PFSK-1 (cell line): ENCODE measurements around the gene APC2.

ENCODE experiments used
- FOXP2 ChIP-seq: optimal IDR thresholded peaks from 2 replicates; pipeline ENCODE3; 2011; ENCODE audit warnings: borderline replicate concordance, control low read depth, inconsistent platforms; ENCODE audit not compliant: insufficient read depth; ENCODE audit errors: extremely low read length, extremely low read depth
- POLR2AphosphoS5 ChIP-seq: IDR thresholded peaks from 2 replicates; pipeline ENCODE4 v1.6.1; 2012; ENCODE audit warnings: low read depth, mild to moderate bottlenecking, control low read depth, low read length, moderate library complexity
- SIN3A ChIP-seq: IDR thresholded peaks from 2 replicates; pipeline ENCODE4 v1.6.1; 2012; ENCODE audit warnings: mild to moderate bottlenecking, low read length, moderate library complexity, borderline replicate concordance; ENCODE audit not compliant: insufficient read depth
- TAF1 ChIP-seq: IDR thresholded peaks from 2 replicates; pipeline ENCODE4 v1.6.1; 2012; ENCODE audit warnings: low read length, control low read depth, borderline replicate concordance; ENCODE audit not compliant: insufficient read depth
- TF ChIP-seq, protein P1 (sequence below), 2 experiments: IDR thresholded peaks; 2 replicates each; pipeline versions ENCODE4 v1.6.1 to v1.8.0; 2011 to 2012; ENCODE audit warnings: low read depth in 2 of 2, low read length in 2 of 2, control low read depth in 1 of 2, inconsistent platforms in 1 of 2, mild to moderate bottlenecking in 1 of 2, moderate library complexity in 1 of 2; ENCODE audit not compliant: insufficient read depth in 1 of 2

The APC2 gene

GRCh38 chr19:1471010-1471514, 21.1 kb downstream of the APC2 start:
- no peak for TF ChIP-seq SIN3A
- TF ChIP-seq, protein P1, sequence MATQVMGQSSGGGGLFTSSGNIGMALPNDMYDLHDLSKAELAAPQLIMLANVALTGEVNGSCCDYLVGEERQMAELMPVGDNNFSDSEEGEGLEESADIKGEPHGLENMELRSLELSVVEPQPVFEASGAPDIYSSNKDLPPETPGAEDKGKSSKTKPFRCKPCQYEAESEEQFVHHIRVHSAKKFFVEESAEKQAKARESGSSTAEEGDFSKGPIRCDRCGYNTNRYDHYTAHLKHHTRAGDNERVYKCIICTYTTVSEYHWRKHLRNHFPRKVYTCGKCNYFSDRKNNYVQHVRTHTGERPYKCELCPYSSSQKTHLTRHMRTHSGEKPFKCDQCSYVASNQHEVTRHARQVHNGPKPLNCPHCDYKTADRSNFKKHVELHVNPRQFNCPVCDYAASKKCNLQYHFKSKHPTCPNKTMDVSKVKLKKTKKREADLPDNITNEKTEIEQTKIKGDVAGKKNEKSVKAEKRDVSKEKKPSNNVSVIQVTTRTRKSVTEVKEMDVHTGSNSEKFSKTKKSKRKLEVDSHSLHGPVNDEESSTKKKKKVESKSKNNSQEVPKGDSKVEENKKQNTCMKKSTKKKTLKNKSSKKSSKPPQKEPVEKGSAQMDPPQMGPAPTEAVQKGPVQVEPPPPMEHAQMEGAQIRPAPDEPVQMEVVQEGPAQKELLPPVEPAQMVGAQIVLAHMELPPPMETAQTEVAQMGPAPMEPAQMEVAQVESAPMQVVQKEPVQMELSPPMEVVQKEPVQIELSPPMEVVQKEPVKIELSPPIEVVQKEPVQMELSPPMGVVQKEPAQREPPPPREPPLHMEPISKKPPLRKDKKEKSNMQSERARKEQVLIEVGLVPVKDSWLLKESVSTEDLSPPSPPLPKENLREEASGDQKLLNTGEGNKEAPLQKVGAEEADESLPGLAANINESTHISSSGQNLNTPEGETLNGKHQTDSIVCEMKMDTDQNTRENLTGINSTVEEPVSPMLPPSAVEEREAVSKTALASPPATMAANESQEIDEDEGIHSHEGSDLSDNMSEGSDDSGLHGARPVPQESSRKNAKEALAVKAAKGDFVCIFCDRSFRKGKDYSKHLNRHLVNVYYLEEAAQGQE (IDR thresholded peaks at IDR 0.05; ENCODE audit: insufficient read depth in 1 of 2, low read depth in 2 of 2, low read length in 2 of 2), result no peak
- TF ChIP-seq TAF1, result no peak
- TF ChIP-seq POLR2AphosphoS5, result no peak
- TF ChIP-seq FOXP2, result peak; percentile 20

GRCh38 chr19:1471515-1472160, 21.7 kb downstream of the APC2 start:
- TF ChIP-seq TAF1 (no peak), SIN3A (no peak), FOXP2 (no peak), POLR2AphosphoS5 (no peak)
- TF ChIP-seq, protein P1 (IDR thresholded peaks at IDR 0.05; ENCODE audit: insufficient read depth in 1 of 2, low read depth in 2 of 2, low read length in 2 of 2), result no peak

DNA sequence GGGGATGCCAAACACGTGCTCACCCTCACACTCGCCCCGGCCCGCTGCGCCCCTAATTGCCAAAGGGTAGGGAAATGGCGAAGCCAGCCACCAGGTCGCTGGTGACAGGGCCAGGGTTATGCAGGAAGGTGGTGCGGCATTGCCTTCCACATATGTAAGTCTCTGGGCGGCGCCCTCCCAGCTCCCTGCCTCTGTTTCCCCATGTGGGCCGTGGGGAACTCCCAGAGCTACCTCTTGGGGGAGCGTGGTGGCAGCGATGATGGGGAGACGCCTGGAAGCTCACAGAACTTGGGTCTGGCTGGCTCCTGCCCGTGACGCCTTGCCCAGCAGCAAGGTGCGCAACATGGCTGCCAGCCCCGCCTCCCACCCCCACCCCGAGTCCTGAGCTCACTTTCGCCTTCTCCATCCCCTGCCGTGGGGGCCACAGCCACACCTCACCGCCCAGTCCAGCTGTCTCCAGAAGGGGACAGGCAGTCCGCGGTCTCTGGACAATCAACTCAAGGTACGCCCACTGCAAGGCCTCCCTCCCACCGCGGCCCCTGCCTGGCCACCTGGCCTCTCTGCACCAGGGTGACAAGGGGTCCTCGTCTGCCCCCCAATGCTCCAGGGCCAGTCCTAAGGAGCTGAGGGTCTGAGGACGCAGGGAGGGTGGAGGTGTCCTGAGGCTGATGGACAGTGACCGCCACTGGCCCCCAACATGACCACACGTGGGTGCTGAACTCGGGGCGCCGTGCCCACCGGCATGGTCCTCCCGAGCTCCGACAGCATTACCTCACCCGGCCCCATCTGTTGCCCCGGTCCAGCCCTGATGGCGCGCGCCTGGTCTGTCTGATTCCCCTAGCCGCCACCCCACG, 22.5 kb downstream of the APC2 start:
- TF ChIP-seq FOXP2 (no peak), POLR2AphosphoS5 (no peak), SIN3A (no peak), TAF1 (no peak)
- TF ChIP-seq, protein P1 (IDR thresholded peaks at IDR 0.05; ENCODE audit: insufficient read depth in 1 of 2, low read depth in 2 of 2, low read length in 2 of 2), result no peak

DNA sequence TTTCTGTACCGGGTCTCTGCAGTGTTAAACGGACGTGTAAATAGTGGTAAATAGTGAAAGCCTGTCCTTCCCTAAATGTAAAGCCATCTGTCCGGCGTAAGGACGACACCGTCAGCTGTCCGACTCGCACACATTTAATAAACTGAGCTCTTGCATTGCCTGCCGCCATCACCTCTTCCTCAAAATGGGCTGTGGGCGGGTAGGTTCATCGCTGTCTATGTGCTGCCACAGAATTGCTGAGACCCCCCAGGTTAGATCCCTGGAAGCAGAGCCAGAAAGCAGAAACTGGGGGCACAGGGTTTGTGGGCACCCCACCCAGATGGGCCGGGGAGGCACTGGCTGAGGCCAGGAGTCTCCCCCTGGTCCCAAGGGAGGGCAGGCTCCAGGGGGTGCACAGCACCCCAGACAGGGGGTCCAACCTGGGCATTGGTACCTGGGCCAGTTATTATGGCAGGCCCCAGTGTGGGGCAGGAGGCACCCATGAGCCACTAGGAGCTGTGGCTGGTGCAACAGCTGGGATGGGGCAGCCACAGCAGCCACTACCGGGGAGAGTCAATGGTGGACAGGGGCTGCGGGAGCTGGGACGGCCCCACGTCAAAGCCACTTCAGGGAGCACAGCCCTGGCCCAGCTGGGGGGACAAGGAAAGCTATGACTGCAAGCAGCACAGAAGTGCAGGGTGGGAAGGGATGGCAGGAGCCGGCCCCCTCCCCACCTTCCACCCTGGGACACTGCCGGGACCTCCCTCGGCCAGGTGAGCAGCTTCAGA, 23.3 kb downstream of the APC2 start:
- no peak for TF ChIP-seq SIN3A
- TF ChIP-seq POLR2AphosphoS5, result peak; percentile 17; the same call in 1 of the 2 replicates
